Measurements from ENCODE around the gene TPRA1. TPM values are rescaled to one million over a fixed set of nuclear protein-coding genes. Genes with fewer than 3 reads are reported as not detected.

TPRA1 gene
- total and polyA plus RNA-seq, 2 experiments from 2014 or later: 16.7 to 30.4 TPM

GRCh38 chr3:127597020-127597771 is 6.7 kb upstream of the TPRA1 start:
- Histone ChIP-seq H3K4me2 (peak overlapping the region; percentile 84), H3K9me2 (ENCODE audit: insufficient read depth) (no peaks in the 10 kb centered on the region), H3K4me3 (peak overlapping the region; percentile 85), H3K36me3 (ENCODE audit: insufficient read depth) (peaks cover 26% of the 10 kb centered on the region), H3F3A (replicated peaks; ENCODE audit: low read depth) (no peaks in the 10 kb centered on the region), H3K27me3 (ENCODE audit: insufficient read depth) (no peaks in the 10 kb centered on the region), H3K27ac (ENCODE audit: low read depth) (no peak overlapping the region), H4K20me1 (replicated peaks; ENCODE audit: insufficient read depth) (peaks cover 16% of the 10 kb centered on the region), H3K79me2 (replicated peaks; ENCODE audit: insufficient read depth) (peaks cover 38% of the 10 kb centered on the region), H3K4me1 (ENCODE audit: insufficient read depth) (peaks cover 24% of the 10 kb centered on the region), H2AFZ (no peak overlapping the region)
- DNase-seq (ENCODE audit: low spot score): no peak
- peaks cover 18% of the 10 kb centered on the region for H3K27me3 Mint-ChIP-seq (ENCODE audit: insufficient read depth, low read depth, poor library complexity)
- TF ChIP-seq POLR2AphosphoS5 (IDR thresholded peaks at IDR 0.05; ENCODE audit: low read depth) (no peak), CTCF (conservative IDR thresholded peaks at IDR 0.05; ENCODE audit: low read depth in 2 of 2) (no peak), ZNF331 (CRISPR knock-in tag; IDR thresholded peaks at IDR 0.05; ENCODE audit: low read depth) (no peak), ZNF462 (CRISPR knock-in tag; IDR thresholded peaks at IDR 0.05) (no peak), EZH2phosphoT487 (IDR thresholded peaks at IDR 0.05; ENCODE audit: unreplicated experiment) (no peak), STAT1 (IDR thresholded peaks at IDR 0.05; ENCODE audit: unreplicated experiment) (no peak)
- peaks cover 41% of the 10 kb centered on the region for H3K36me3 Mint-ChIP-seq (ENCODE audit: low read depth)
- peaks cover 26% of the 10 kb centered on the region for H3K4me1 Mint-ChIP-seq
- H3K4me3 Mint-ChIP-seq: peak overlapping the region; percentile 84
- peak; percentile 2; the same call in 2 of the 3 replicates for ATAC-seq
- no peak overlapping the region; the same call in 1 of the 2 replicates for H3K27ac Mint-ChIP-seq
- no peaks in the 10 kb centered on the region for H3K9me3 Mint-ChIP-seq
